Measurements from ENCODE around the gene BPNT1. TPM values are rescaled to one million over a fixed set of nuclear protein-coding genes. Genes with fewer than 3 reads are reported as not detected.
"Not testable (repeated sequence)": the region's sequence is repeated elsewhere in the genome, so short reads cannot be mapped to it uniquely, and the experiment has no call there.

Gene BPNT1
- polyA plus RNA-seq, 3 donors = 46.0 to 57.3 (median 47.4) TPM

- DNase-seq = no peak
These were observed 3.9 kb upstream of the BPNT1 start for GRCh38 chr1:220093361-220094015.

DNA sequence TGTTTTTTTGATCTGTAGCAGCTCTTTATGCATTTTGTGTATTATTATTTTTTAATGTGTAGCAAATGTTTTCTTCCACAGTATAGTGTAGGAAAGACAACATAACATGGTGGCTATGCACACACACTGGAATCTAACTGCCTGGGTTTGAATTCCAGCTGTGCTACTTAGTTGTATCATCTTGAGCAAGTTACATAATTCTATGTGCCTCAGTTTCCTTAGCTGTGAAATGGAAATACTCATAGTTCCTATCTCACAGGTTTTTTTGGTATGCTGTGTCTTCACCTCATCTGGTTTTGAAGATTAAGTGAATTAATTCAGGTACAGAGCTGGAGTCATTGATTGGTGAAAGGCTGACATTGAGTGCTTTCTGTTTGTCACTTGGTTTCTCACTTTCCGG, 3.1 kb upstream of the BPNT1 start:
- no peak for DNase-seq

- DNase-seq = not testable (repeated sequence)
These were observed 3.3 kb downstream of the BPNT1 start for GRCh38 chr1:220086261-220086686.

GRCh38 chr1:220084460-220084859, 5.1 kb downstream of the BPNT1 start:
- DNase-seq = no peak

GRCh38 chr1:220077887-220078286, 11.7 kb downstream of the BPNT1 start:
- DNase-seq = no peak

DNA sequence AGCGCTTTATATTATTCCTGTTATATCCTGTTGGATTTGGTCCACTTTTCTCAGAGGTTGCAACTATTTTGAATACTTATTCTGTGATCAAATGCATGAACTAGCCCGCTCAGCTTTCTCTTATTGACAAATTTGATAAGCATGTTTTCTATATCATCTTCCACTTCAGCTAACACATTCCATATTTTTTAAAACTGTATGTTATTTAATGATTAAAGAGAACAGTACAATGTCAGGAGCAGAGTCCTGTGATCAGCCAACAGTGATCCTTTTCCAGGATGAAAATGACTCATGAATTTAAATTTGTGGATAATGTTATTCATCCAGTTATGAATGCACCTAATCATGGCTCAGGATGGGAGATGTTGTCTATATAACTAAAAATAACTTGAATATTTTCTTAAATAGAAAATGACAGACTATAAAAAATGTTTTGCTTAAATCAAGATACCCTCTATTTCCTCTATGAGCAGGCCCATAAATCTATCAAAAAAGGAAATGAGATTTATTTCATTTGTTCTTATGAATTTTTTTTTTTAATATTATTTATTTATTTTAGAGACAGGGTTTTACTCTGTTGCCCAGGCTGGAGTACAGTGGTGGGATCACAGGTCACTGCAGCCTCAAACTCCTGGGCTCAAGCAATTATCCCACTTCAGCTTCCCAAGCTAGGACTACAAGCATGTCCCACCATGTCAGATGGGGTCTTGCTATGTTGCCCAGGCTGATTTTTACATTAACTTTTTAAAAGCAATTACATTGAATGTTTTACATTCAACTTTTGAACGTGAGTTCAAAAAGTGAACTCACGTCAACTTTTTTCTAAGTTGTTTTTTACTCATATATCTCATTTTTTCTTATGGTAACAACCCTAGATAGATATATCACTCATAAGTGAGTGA, 12.5 kb downstream of the BPNT1 start:
- no peak for DNase-seq

DNA sequence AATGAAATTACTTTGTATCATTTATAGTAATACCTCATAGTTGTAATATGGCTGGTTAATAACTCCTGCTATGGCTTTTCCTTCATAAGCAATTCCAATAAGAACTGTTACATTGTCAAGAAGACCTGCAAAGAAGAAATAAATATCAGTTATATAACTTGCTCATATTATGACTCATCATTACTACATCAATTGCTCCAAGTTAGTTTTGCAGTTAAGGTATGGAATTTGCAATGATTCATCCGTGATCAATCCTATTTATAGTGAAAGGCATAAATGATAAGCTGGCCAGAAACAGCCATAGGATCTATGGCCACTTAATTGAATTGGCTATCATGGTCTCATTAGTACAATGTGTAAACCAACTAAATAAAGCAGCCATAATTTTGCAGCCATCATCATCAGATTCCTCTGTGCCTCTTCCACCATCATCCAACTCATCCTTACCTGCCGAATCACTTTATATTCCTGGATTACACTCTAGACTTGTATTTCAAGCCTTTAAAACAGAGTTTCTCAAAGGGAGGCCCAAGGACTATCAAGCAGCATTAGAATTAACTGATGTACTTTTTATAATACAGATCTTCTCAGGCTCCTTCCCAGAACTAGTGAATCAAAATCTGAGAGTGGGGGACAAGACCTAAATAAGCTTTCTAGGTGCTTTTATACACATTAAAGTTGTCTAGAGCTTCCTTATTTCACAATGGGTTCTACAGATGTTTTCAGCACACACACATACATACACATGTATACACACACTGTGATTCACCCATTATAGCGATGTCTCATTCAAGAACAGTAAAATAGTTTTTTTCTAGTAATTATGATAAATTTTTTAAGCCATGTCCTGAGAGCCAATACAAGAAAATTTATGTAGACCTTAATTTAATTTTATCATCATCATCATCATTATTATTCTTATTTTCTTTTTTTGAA, 22.1 kb downstream of the BPNT1 start:
- DNase-seq = no peak

GRCh38 chr1:220062629-220063028, 27.0 kb downstream of the BPNT1 start:
- DNase-seq = no peak

GRCh38 chr1:220060876-220061275, 28.7 kb downstream of the BPNT1 start:
- no peak for DNase-seq

- no peak for DNase-seq
These were observed 33.2 kb downstream of the BPNT1 start for GRCh38 chr1:220056374-220056773.

GRCh38 chr1:220046052-220046930, 43.3 kb downstream of the BPNT1 start, which contains the start of gene EPRS1:
Gene EPRS1, minus strand, starts transcription at chr1:220046505. Its CDS starts 117 bp downstream, at chr1:220046388.
- DNase-seq = peak; percentile 95

- DNase-seq = no peak
These were observed 44.1 kb downstream of the BPNT1 start for GRCh38 chr1:220045356-220046051.

DNA sequence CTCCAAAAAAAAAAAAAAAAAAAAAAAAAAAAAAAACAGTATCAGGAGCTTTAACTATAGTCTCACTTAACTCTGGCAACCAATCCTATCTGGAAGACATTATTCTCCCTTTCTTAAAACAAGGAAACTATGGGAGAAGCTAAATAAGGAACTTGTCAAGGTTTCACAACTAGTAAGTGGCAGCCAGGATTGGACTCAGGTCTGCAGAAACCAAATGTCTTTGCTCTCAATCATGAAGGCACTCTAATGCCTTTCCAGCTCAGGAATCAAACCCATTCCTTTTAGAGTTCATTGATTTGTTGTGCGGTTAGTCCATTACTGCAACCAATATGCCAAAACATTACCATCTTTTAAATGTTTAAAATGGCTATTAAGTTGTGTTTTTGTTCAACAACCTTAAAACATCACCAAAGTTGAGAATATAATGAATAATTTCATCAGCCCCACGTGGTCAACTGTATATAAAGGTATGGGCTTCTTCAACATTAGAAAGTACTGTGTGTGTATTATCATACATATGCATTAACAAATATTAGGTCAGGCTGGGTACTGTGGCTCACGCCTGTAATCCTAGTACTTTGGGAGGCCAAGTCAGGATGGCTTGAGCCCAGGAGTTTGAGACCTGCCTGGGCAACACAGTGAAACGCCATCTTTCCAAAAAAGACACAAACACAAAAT, 44.8 kb downstream of the BPNT1 start:
- DNase-seq = no peak

- no peak for DNase-seq
These were observed 45.9 kb downstream of the BPNT1 start for GRCh38 chr1:220043646-220044045.

DNA sequence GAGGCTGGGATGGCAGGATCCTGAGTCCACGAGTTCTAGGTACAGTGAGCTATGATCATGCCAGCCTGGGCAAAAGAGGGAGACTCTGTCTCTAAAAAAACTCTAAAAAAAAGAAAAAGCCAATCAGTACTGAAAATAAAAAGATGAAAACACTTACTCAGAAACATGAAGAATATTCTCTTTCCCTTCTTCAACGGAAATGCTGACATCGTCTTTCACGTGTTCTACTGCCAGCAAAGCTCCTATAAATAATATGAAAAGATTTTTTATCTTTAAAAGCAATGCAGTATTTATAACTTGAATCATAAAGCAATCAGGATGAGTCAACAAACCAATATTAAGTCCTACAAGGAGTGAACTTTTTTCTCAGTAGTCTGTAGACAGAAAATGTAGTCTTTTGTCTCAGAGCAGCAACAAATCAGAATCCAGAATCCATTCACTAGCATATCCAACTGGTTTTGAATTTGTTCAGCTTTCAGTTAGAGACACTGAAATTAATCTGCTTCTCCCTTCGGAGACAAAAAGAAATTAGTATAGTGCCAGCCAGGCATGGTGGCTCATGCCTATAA, 49.5 kb downstream of the BPNT1 start:
- DNase-seq = no peak

- DNase-seq = no peak
These were observed 50.9 kb downstream of the BPNT1 start for GRCh38 chr1:220038640-220039039.

DNA sequence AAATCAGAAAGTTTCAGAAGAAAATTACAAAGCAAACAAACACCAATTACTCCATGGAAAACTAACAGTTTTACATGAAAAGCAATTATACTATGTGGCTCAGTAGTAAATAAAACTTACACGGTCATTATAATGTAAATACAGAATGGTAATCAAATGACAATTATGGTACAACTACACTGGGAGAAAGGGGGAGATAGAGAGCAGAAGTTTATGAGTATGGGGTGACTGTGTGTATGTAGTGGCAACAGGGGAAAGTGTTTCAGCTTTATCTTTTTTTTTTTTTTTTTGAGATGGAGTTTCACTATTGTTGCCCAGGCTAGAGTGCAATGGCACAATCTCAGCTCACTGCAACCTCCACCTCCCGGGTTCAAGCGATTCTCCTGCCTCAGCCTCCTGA, 51.8 kb downstream of the BPNT1 start:
- DNase-seq = not testable (repeated sequence)

DNA sequence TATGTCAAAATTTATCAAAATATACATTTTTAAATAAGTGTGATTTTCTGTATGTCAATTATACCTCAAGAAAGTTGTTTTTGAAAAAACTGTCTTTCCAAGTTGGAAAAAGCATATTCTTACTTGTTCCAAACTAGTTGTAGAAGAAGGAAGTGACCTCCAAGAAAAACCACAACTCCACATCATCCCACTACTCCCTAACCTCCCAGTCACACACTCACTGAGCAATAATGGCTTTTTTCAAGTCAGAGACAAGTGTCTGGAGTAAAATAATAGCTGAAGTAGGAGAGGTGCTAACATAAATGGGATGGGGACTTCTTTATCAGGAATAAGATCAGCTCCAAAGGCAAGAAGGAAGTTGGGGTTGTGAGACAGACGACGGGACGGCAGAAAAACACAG, 56.7 kb downstream of the BPNT1 start:
- DNase-seq = no peak

DNA sequence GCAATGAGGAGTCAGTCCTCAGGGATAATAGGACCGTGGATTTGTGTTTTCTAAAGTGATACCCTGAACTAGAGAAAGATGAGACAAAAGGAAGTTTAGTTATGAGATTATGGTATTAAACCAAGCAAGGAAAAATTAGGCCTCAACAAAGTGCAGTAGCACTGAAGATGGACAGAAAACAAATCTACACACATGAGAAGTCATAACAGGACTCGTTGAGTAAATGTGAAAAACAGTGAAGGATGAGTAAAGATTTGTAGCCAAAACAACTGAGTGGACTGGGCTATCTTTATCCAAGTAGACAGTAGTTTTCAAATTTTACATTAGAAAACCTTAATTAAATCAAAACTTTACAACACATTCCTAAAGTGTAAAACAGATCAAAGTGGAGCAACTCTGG, 58.3 kb downstream of the BPNT1 start:
- DNase-seq = no peak

Measured in renal pelvis (tissue), 4 donors.